MM.1S (cell line): ENCODE results near the gene GAP43.

Source experiments
- DNase-seq: peaks from one replicate; pipeline ENCODE4 v3.0.0-alpha.2; 2015
- H2AFZ ChIP-seq: fragments of 300-600 bp; sonication (generic); 2 replicates; pipeline ENCODE4 v1.6.0; 2016; ENCODE audit warnings: antibody characterized with exemption, low read length
- H3F3A ChIP-seq: fragments of 300-600 bp; sonication (generic); 2 replicates; pipeline ENCODE4 v1.6.1; 2016; ENCODE audit warnings: mild to moderate bottlenecking, antibody characterized with exemption, low read length, moderate library complexity, mixed read lengths; ENCODE audit not compliant: insufficient read depth
- H3K27ac ChIP-seq: fragments of 300-600 bp; sonication (generic); 2 replicates; pipeline ENCODE4 v1.5.1; 2016; ENCODE audit warnings: mild to moderate bottlenecking, low read length
- H3K27me3 ChIP-seq: fragments of 300-600 bp; sonication (generic); replicated peaks from 2 replicates; pipeline ENCODE4 v1.6.0; 2016; ENCODE audit warnings: low read length; ENCODE audit not compliant: insufficient read depth
- H3K36me3 ChIP-seq: fragments of 300-600 bp; sonication (generic); replicated peaks from 2 replicates; pipeline ENCODE4 v1.6.1; 2016; ENCODE audit warnings: mild to moderate bottlenecking, low read length, mixed read lengths; ENCODE audit not compliant: insufficient read depth
- H3K4me1 ChIP-seq: fragments of 300-600 bp; sonication (generic); 2 replicates; pipeline ENCODE4 v1.6.1; 2016; ENCODE audit warnings: low read length, mixed read lengths
- H3K4me2 ChIP-seq: fragments of 300-600 bp; sonication (generic); 2 replicates; pipeline ENCODE4 v1.6.0; 2016; ENCODE audit warnings: low read depth, low read length
- H3K4me3 ChIP-seq: fragments of 300-600 bp; sonication (generic); 2 replicates; pipeline ENCODE4 v1.5.1; 2016; ENCODE audit warnings: low read length, mixed read lengths
- H3K79me2 ChIP-seq: fragments of 300-600 bp; sonication (generic); 2 replicates; pipeline ENCODE4 v1.6.1; 2016; ENCODE audit warnings: mixed run types, low read length, mixed read lengths
- H3K9ac ChIP-seq: fragments of 300-600 bp; sonication (generic); 2 replicates; pipeline ENCODE4 v1.6.1; 2016; ENCODE audit warnings: low read length, mixed read lengths
- H3K9me2 ChIP-seq: fragments of 300-600 bp; sonication (generic); replicated peaks from 2 replicates; pipeline ENCODE4 v1.6.1; 2016; ENCODE audit warnings: mild to moderate bottlenecking, low read length, mixed read lengths; ENCODE audit not compliant: insufficient read depth
- H3K9me3 ChIP-seq: fragments of 300-600 bp; sonication (generic); replicated peaks from 2 replicates; pipeline ENCODE4 v1.6.1; 2016; ENCODE audit warnings: mild to moderate bottlenecking, low read length, mixed read lengths; ENCODE audit not compliant: insufficient read depth
- H4K20me1 ChIP-seq: fragments of 300-600 bp; sonication (generic); 2 replicates; pipeline ENCODE4 v1.6.1; 2016; ENCODE audit warnings: mild to moderate bottlenecking, low read length, moderate library complexity, mixed read lengths; ENCODE audit not compliant: insufficient read depth
- CTCF ChIP-seq: fragments of 300-600 bp; sonication (generic); IDR thresholded peaks from 2 replicates; pipeline ENCODE4 v1.5.1; 2016; ENCODE audit warnings: antibody characterized with exemption, low read length, mixed read lengths
- EZH2 ChIP-seq: fragments of 300-600 bp; sonication (generic); optimal IDR thresholded peaks from 2 replicates; pipeline ENCODE3; 2017; ENCODE audit warnings: low read depth, mild to moderate bottlenecking, antibody characterized with exemption, low read length, mixed read lengths
- EZH2phosphoT487 ChIP-seq: fragments of 300-600 bp; sonication (generic); IDR thresholded peaks from 2 replicates; pipeline ENCODE4 v1.6.1; 2018; ENCODE audit warnings: antibody characterized with exemption, low read length

Gene GAP43

GRCh38 chr3:115688418-115688817, 65.1 kb downstream of the GAP43 start:
- Histone ChIP-seq H2AFZ (no peak overlapping the region), H3K9ac (no peak overlapping the region), H3K79me2 (no peaks in the 10 kb centered on the region), H3K36me3 (no peaks in the 10 kb centered on the region), H3K27ac (no peak overlapping the region), H3K9me3 (no peaks in the 10 kb centered on the region), H3K27me3 (no peaks in the 10 kb centered on the region), H3K4me3 (no peak overlapping the region), H3K4me1 (no peaks in the 10 kb centered on the region), H3F3A (no peaks in the 10 kb centered on the region), H4K20me1 (no peaks in the 10 kb centered on the region), H3K4me2 (no peak overlapping the region), H3K9me2 (no peaks in the 10 kb centered on the region)
- DNase-seq = no peak
- TF ChIP-seq CTCF = no peak
- no peak for TF ChIP-seq EZH2
- TF ChIP-seq EZH2phosphoT487 = no peak

GRCh38 chr3:115689928-115690327, 66.6 kb downstream of the GAP43 start:
- no peaks in the 10 kb centered on the region for H3K27me3 ChIP-seq
- no peak for TF ChIP-seq EZH2phosphoT487
- TF ChIP-seq CTCF = no peak
- no peak for TF ChIP-seq EZH2
- no peak for DNase-seq
- no peak overlapping the region for H3K4me3 ChIP-seq
- no peak overlapping the region for H3K4me2 ChIP-seq
- no peaks in the 10 kb centered on the region for H4K20me1 ChIP-seq
- H3K27ac ChIP-seq = no peak overlapping the region
- H3K9me3 ChIP-seq = no peaks in the 10 kb centered on the region
- no peak overlapping the region for H3K9ac ChIP-seq
- no peak overlapping the region for H2AFZ ChIP-seq
- no peaks in the 10 kb centered on the region for H3F3A ChIP-seq
- H3K9me2 ChIP-seq = no peaks in the 10 kb centered on the region
- H3K4me1 ChIP-seq = no peaks in the 10 kb centered on the region
- no peaks in the 10 kb centered on the region for H3K36me3 ChIP-seq
- H3K79me2 ChIP-seq = no peaks in the 10 kb centered on the region

- no peak overlapping the region for H3K27ac ChIP-seq
- no peaks in the 10 kb centered on the region for H3F3A ChIP-seq
- TF ChIP-seq EZH2 (no peak), CTCF (no peak), EZH2phosphoT487 (no peak)
- H3K4me3 ChIP-seq = no peak overlapping the region
- H2AFZ ChIP-seq = no peak overlapping the region
- H3K9ac ChIP-seq = no peak overlapping the region
- H3K4me2 ChIP-seq = no peak overlapping the region
- no peaks in the 10 kb centered on the region for H3K27me3 ChIP-seq
- H4K20me1 ChIP-seq = no peaks in the 10 kb centered on the region
- H3K9me3 ChIP-seq = no peaks in the 10 kb centered on the region
- no peaks in the 10 kb centered on the region for H3K36me3 ChIP-seq
- H3K9me2 ChIP-seq = no peaks in the 10 kb centered on the region
- DNase-seq = no peak
- no peaks in the 10 kb centered on the region for H3K79me2 ChIP-seq
- no peaks in the 10 kb centered on the region for H3K4me1 ChIP-seq
Observed at GRCh38 chr3:115691964-115692363, 68.7 kb downstream of the GAP43 start.
